Stomach smooth muscle (tissue), 2 donors: ENCODE measurements around the gene INSR.
"Not testable (repeated sequence)": the region's sequence is repeated elsewhere in the genome, so short reads cannot be mapped to it uniquely, and the experiment has no call there.

Experiments used
- H3K27ac ChIP-seq: one replicate; pipeline ENCODE4 v1.7.0; 2013; ENCODE audit warnings: mild to moderate bottlenecking, low read length, inconsistent platforms
- H3K27me3 ChIP-seq, 2 donors: one replicate each; pipeline ENCODE4 v1.7.0; 2013; ENCODE audit warnings: low read length in 2 of 2; ENCODE audit not compliant: insufficient read depth in 2 of 2, control insufficient read depth in 1 of 2
- H3K36me3 ChIP-seq, 2 donors: one replicate each; pipeline ENCODE4 v1.7.0; 2013; ENCODE audit warnings: low read length in 2 of 2; ENCODE audit not compliant: control insufficient read depth in 2 of 2, insufficient read depth in 2 of 2
- H3K4me1 ChIP-seq: one replicate; pipeline ENCODE4 v1.7.0; 2013; ENCODE audit warnings: low read length; ENCODE audit not compliant: control insufficient read depth, insufficient read depth
- H3K4me3 ChIP-seq, 2 donors: one replicate each; pipeline ENCODE4 v1.7.0; 2013; ENCODE audit warnings: low read length in 2 of 2
- H3K9ac ChIP-seq, 2 donors: one replicate each; pipeline ENCODE4 v1.7.0; 2013; ENCODE audit warnings: low read length in 2 of 2, mild to moderate bottlenecking in 1 of 2
- H3K9me3 ChIP-seq, 2 donors: one replicate each; pipeline ENCODE4 v1.7.0; 2013; ENCODE audit warnings: low read length in 2 of 2; ENCODE audit not compliant: control insufficient read depth in 2 of 2
- donor health status: healthy.
- donor health status: Pancreatic carcinoma.

The INSR gene

DNA sequence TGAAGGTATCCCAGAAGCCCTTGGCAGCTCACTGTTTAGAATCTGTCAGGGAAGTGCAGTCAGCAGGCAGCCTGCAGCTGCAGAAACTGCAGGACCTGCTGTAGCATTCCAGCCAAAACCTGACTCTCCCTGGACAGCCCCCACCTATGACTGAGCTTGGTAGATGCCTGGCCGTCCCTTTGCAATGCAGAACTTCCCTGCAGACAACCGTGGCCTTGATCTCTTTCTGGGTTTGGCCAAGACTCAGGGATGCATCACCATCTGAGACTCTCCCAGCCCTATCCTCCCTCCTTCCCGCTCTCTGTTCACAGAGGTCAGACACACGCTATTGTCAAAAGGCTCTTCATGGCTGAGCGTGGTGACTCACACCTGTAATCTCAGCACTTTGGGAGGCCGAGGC lies 125.3 kb downstream of the INSR start:
- H3K36me3 ChIP-seq, result peaks cover 37 to 38% of the 10 kb centered on the region in 2 donors
- no peaks in the 10 kb centered on the region for H3K27me3 ChIP-seq
- H3K9ac ChIP-seq, result no peak overlapping the region
- no peaks in the 10 kb centered on the region for H3K9me3 ChIP-seq
- H3K4me3 ChIP-seq, result no peak overlapping the region
- no peak overlapping the region for H3K27ac ChIP-seq
- H3K4me1 ChIP-seq, result no peaks in the 10 kb centered on the region

DNA sequence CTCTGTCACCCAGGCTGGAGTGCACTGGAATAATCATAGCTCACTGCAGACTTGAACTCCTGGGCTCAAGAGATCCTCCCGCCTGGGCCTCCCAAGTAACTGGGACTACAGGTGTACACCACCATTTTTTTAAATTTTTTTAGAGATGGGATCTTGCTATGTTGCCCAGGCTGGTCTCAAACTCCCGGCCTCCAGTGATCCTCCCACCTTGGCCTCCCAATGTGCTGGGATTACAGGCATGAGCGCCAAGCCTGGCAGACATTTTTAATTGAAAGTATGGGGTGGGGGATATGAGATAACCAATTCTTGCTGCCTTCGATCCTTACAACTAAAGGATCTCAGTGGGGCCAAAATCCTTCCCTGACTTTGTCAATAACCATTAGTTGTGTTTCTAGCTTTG lies 132.9 kb downstream of the INSR start:
- H3K27ac ChIP-seq, result no peak overlapping the region
- H3K4me3 ChIP-seq, result no peak overlapping the region
- H3K9ac ChIP-seq, result no peak overlapping the region
- peaks cover 19% of the 10 kb centered on the region for H3K4me1 ChIP-seq
- no peaks in the 10 kb centered on the region for H3K27me3 ChIP-seq
- H3K9me3 ChIP-seq, result no peaks in the 10 kb centered on the region
- peaks cover 7 to 17% of the 10 kb centered on the region in 2 donors for H3K36me3 ChIP-seq

DNA sequence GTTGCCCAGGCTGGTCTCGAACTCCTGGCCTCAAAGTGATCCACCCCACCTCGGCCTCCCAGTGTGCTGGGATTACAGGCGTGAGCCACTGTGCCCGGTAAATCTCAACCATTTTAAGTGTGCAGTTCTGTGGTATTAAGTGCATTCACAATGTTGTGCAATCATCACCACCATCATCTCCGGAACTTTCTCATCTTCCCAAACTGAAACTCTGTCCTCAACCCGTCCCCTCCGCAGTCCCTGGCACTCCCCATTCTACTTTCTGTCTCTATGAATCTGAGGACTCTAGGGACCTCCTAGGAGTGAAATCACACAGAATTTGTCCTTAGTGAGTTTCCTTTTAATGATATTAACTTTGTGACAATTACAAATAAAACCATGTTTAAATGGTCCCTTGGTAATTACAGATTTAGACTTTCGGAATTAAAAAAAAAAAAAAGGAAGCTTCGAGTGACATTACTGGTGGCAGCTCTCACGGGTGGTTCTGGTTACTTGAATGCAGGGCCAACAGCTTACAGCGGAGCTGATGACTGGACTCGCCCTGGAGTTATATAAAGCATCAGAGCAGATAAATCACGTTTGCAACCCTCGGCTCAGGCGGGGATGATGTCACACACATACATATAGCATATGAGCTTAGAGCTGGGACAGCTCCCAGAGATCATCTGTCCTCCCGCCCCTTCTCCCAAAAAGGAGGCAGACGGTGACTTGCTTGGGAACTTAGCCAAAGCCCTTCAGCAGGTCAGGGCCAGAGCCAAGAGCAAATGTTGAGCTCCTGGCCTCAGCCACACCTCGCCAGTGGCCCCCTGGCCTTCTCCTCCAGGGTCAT lies 134.9 kb downstream of the INSR start:
- Histone ChIP-seq H3K27me3 (no peaks in the 10 kb centered on the region), H3K27ac (peak overlapping the region; percentile 84), H3K4me3 (no peak overlapping the region), H3K9ac (peak overlapping the region in 1 of 2 donors; percentile 55), H3K4me1 (peaks cover 19% of the 10 kb centered on the region), H3K9me3 (no peaks in the 10 kb centered on the region), H3K36me3 (peaks cover 4 to 13% of the 10 kb centered on the region in 2 donors)

DNA sequence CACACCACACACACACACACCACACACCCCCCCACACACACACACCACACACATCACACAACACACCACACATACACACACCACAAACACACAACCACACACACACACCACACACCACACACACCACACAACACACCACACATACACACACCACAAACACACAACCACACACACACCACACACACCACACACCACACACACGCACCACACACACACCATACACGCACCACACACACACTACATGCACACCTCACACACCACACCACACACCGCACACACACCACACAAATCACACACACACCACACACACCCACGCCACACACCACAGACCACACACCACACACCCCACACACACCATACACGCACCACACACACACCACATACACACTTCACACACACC lies 141.2 kb downstream of the INSR start:
- Histone ChIP-seq H3K27me3 (no peaks in the 10 kb centered on the region), H3K9ac (no peak overlapping the region), H3K36me3 (peaks cover 10 to 14% of the 10 kb centered on the region in 2 donors)

DNA sequence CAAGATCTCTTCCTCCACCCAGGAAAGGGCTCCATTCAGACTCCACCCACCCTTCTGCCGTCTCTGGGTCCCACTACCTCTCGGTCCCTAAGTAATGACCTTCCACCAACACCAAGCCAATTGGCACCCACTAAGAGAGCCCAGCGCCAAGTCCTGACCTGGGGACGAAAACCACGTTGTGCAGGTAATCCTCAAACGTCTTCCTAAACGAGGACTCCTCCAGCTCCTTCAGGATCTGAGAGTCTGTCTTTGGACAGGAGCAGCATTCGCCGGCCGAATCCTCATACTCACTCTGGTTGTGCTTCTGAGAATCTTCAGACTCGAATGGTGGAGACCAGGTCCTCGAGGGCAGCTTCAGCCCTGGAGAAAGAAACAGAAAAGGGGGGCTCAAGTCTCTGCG lies 141.6 kb downstream of the INSR start:
- H3K27me3 ChIP-seq, result no peaks in the 10 kb centered on the region
- H3K36me3 ChIP-seq, result peaks cover 10 to 14% of the 10 kb centered on the region in 2 donors
- no peaks in the 10 kb centered on the region for H3K9me3 ChIP-seq
- peaks cover 3% of the 10 kb centered on the region for H3K4me1 ChIP-seq
- no peak overlapping the region for H3K4me3 ChIP-seq
- no peak overlapping the region for H3K27ac ChIP-seq
- H3K9ac ChIP-seq, result no peak overlapping the region

More for the DNA sequence above, 141.2 kb downstream of the INSR start:
- H3K27ac ChIP-seq, result no peak overlapping the region
- no peak overlapping the region for H3K4me3 ChIP-seq
- H3K4me1 ChIP-seq, result peaks cover 6% of the 10 kb centered on the region
- no peaks in the 10 kb centered on the region for H3K9me3 ChIP-seq

DNA sequence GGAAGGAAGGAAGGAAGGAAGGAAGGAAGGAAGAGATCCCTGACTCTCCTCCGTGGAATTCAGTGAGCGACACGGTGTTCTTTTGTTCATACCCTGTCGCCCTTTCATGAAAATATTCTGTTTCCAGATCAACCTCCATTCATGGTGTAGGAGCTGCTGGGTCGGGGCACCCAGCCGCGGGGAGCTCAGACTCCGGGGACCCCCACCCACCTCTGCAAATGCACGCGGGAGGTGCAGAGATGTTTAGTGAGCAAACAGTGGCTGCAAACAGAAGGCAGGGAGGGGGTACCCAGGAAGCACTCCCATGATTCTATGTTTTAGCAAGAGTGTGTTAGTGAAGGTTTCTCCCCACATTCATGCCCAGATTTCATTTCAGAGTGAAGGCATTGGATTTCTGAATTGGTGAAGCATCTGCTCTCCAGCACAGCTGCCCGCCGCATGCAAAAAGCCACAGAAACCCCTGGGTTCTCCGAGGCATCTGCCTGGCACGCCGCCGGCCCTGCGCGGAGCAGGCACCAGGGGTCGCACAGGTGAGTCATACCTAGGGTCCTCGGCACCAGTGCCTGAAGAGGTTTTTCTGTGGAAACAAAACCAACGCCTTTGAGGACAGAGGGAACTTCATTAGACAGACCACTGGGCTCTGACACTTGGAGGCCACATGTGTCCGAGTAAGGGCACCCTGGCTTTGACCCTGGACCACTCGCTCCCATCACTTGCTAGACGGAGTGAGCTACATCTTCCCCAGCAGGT lies 144.1 kb downstream of the INSR start:
- no peak overlapping the region for H3K27ac ChIP-seq
- H3K9me3 ChIP-seq, result no peaks in the 10 kb centered on the region
- H3K27me3 ChIP-seq, result no peaks in the 10 kb centered on the region
- no peak overlapping the region for H3K4me3 ChIP-seq
- H3K9ac ChIP-seq, result no peak overlapping the region
- H3K4me1 ChIP-seq, result no peaks in the 10 kb centered on the region
- H3K36me3 ChIP-seq, result peaks cover 10 to 14% of the 10 kb centered on the region in 2 donors

DNA sequence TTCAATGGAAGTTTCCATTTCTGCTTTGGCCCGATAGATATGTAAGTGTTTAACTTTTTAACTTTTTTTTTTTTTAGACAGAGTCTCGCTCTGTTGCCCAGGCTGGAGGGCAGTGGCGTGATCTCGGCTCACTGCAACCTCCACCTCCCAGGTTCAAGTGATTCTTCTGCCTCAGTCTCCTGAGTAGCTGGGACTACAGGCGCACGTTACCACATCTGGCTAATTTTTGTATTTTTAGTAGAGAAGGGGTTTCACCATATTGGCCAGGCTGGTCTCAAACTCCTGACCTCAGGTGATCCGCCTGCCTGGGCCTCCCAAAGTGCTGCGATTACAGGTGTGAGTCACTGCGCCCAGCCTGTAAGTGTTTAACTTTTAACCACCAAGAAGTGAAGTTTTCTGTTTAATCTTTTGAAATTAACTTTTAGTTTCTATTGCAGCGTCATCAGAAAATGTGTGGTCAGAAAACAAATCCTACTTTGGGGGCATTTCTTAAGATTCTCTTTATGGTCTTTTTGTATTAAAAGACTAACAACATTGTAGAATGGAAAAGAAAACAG lies 147.0 kb downstream of the INSR start:
- not testable (repeated sequence) for H3K27ac ChIP-seq, H3K9ac ChIP-seq
- peaks cover 13 to 15% of the 10 kb centered on the region in 2 donors for H3K36me3 ChIP-seq

DNA sequence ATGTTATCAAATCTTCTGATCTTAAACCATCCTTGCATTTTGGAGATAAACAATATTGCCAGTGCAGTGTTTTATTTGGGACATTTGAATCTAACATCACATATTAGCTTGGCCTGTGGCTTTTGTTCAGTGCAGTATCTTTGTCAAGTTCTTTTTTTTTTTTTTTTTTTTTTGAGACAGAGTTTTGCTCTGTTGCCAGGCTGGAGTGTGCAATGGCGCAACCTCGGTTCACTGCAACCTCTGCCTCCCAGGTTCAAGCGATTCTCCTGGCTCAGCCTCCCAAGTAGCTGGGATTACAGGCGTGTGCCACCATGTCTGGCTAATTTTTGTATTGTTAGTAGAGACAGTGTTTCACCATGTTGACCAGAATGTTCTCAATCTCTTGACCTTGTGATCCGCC lies 148.1 kb downstream of the INSR start:
- H3K4me3 ChIP-seq, H3K9me3 ChIP-seq, H3K27me3 ChIP-seq, H3K27ac ChIP-seq, H3K4me1 ChIP-seq, H3K9ac ChIP-seq: not testable (repeated sequence)
- peaks cover 16 to 24% of the 10 kb centered on the region in 2 donors for H3K36me3 ChIP-seq

More for the DNA sequence above, 147.0 kb downstream of the INSR start:
- H3K27me3 ChIP-seq, H3K9me3 ChIP-seq, H3K4me3 ChIP-seq, H3K4me1 ChIP-seq: not testable (repeated sequence)

DNA sequence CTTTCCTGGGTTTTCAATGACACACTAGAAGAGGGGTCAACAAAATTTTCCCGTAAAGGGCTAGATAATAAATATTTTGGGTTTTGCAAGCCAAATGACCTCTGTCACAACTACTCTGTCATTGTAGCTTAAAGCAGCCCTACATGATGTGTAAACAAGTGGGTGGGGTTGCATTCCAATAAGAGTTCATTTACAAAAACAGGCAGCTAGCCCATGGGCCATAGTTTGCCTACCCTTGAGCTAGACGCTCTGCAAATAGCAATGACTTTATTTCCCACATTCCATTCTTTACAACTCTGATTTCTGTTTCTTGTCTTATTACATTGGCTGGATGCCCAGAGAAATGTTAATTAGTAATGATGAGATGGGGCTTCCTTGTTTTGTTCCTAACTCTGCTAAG lies 148.7 kb downstream of the INSR start:
- Histone ChIP-seq H3K9ac (no peak overlapping the region), H3K27me3 (no peaks in the 10 kb centered on the region), H3K4me3 (no peak overlapping the region), H3K36me3 (peaks cover 18 to 26% of the 10 kb centered on the region in 2 donors), H3K4me1 (no peaks in the 10 kb centered on the region), H3K9me3 (no peaks in the 10 kb centered on the region), H3K27ac (no peak overlapping the region)

DNA sequence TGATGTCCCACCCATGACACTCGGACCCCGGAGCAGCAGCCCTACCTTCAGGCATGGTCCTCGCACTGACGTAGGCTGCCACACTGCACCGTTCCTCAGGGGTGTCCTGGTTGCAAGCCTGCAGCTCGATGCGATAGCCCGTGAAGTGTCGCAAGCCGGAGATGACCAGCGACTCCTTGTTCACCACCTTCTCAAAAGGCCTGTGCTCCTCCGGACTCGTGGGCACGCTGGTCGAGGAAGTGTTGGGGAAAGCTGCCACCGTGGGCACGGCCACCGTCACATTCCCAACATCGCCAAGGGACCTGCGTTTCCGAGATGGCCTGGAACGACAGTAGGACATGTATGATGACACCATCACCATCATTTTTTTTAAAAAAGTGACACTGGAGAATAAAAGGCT lies 151.4 kb downstream of the INSR start:
- Histone ChIP-seq H3K36me3 (peaks cover 28 to 32% of the 10 kb centered on the region in 2 donors), H3K4me1 (no peaks in the 10 kb centered on the region)

More for the DNA sequence above, 151.4 kb downstream of the INSR start:
- no peaks in the 10 kb centered on the region for H3K27me3 ChIP-seq
- no peak overlapping the region for H3K27ac ChIP-seq
- H3K9me3 ChIP-seq, result no peaks in the 10 kb centered on the region
- no peak overlapping the region for H3K4me3 ChIP-seq
- no peak overlapping the region for H3K9ac ChIP-seq
